Stimulated activated memory B cell treated with anti-CD40 and anti-IgM and Interleukin-4, amounts not matched to agents 10 μg/mL and 1 μg/mL and 100 μg/mL, for 72 hours (primary cell): ENCODE data around the gene PCA3.

ENCODE experiments used
- ATAC-seq: fragments of 150-1000 bp; cut with Tn5 transposase; 2 replicates; pipeline ENCODE4 v1.10.0; 2021
- H3K27ac Mint-ChIP-seq: one replicate; pipeline ENCODE4 v1.8.0; 2022; ENCODE audit warnings: mild to moderate bottlenecking, mixed read lengths
- H3K27me3 Mint-ChIP-seq: one replicate; pipeline ENCODE4 v1.8.0; 2022; ENCODE audit warnings: mixed read lengths
- H3K36me3 Mint-ChIP-seq: one replicate; pipeline ENCODE4 v1.8.0; 2022; ENCODE audit warnings: mixed read lengths
- H3K4me1 Mint-ChIP-seq: one replicate; pipeline ENCODE4 v1.8.0; 2022; ENCODE audit warnings: mixed read lengths
- H3K4me3 Mint-ChIP-seq: one replicate; pipeline ENCODE4 v1.8.0; 2022; ENCODE audit warnings: mild to moderate bottlenecking, moderate library complexity, mixed read lengths
- H3K9me3 Mint-ChIP-seq: one replicate; pipeline ENCODE4 v1.8.0; 2022; ENCODE audit warnings: mixed read lengths

PCA3 gene

DNA sequence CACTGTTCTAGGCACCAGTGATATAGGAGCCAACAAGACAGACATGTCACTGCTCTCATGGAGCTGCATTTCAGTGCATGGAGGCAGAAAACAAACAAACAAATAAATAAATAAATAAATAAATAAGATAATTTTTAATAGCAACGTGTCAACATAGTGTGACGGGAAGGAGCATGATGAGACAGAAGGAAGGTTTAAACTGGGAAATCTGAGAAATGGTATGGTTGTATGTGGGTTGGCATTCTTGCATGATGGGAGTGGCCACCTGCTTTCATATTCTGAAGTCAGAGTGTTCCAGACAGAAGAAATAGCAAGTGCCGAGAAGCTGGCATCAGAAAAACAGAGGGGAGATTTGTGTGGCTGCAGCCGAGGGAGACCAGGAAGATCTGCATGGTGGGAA is at the start of gene PCA3:
Gene PCA3 (plus strand): TSS at position 301 of the 400 bp plus-strand sequence.
- Mint-ChIP-seq H3K4me3 (no peak within 1 kb of the TSS), H3K36me3 (no peaks in the 10 kb centered on the region), H3K27ac (no peak within 1 kb of the TSS), H3K27me3 (peaks cover 12% of the 10 kb centered on the region), H3K4me1 (peaks cover 15% of the 10 kb centered on the region), H3K9me3 (no peaks in the 10 kb centered on the region)
- ATAC-seq = no peak

DNA sequence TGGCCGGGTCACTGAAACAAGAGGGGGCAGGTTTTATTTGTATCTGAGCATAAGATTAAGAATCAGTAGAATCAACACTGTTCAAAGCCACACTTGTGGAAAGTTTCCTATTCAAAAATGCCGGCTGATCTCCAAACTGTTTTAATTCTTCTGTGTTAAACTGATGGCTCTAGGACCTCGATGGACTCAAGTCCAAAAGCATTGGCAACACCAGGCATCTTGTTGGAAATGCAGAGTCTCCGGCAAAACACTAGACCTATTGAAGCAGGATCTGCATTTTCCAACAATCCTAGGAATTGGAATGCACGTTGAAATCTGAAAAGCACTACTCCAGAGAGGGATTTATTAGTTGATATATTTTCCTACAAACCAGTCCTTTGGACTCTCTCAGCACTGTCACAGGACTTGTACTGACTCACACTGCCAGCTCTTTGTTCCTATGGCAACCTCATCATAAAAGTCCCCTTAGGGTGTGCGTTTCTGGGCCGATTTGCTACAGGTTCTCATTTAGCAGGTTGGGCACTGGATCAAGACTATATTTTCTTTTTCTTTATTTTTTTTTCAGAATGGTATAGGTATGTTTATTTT is 48.1 kb upstream of the PCA3 start:
- no peaks in the 10 kb centered on the region for H3K36me3 Mint-ChIP-seq
- H3K4me1 Mint-ChIP-seq = no peaks in the 10 kb centered on the region
- H3K27me3 Mint-ChIP-seq = peaks cover 29% of the 10 kb centered on the region
- H3K27ac Mint-ChIP-seq = no peak overlapping the region
- H3K9me3 Mint-ChIP-seq = no peaks in the 10 kb centered on the region
- ATAC-seq = no peak
- no peak overlapping the region for H3K4me3 Mint-ChIP-seq

DNA sequence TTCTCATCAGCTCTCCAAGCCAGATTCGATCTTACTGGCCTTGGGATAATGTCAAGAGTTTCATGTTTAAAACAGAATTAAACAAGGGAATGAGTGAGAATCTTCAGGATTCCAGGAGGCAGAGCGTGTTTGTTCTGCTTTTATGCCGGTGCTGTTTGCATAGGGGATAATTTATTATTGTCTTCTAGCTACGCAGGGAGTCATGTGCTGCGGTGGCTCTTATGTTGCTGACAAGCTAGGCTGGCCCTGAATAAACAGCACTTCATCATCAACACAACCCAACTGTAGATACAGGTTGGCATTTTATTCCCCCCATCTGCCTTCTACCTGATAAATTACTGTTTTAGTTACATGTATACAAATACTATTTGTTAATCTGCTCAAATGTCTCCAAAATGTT is 47.1 kb upstream of the PCA3 start:
- H3K27me3 Mint-ChIP-seq = peaks cover 29% of the 10 kb centered on the region
- no peak overlapping the region for H3K4me3 Mint-ChIP-seq
- no peaks in the 10 kb centered on the region for H3K36me3 Mint-ChIP-seq
- H3K27ac Mint-ChIP-seq = no peak overlapping the region
- no peak for ATAC-seq
- H3K4me1 Mint-ChIP-seq = no peaks in the 10 kb centered on the region
- no peaks in the 10 kb centered on the region for H3K9me3 Mint-ChIP-seq

DNA sequence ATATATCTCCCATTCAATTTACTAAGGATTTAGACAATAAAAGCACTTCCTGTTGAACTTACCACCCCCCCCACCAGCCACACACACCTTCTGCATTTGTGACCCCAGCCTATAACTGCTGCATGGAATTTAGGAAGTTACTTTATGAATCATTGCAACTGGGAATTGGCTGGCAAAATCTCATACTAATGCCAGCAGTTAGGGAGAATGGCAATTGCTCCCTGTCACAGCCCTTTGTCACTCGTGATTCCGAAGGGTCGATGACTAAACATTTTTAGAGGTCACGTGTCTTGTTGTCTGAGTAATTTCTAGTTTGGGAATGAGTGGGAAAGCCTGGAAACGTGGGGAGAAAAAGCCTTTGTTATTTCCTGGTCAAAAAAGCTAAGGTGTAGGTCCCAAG is 46.6 kb upstream of the PCA3 start:
- H3K27me3 Mint-ChIP-seq = peaks cover 29% of the 10 kb centered on the region
- H3K4me3 Mint-ChIP-seq = no peak overlapping the region
- ATAC-seq = no peak
- no peaks in the 10 kb centered on the region for H3K4me1 Mint-ChIP-seq
- H3K36me3 Mint-ChIP-seq = no peaks in the 10 kb centered on the region
- H3K9me3 Mint-ChIP-seq = no peaks in the 10 kb centered on the region
- H3K27ac Mint-ChIP-seq = no peak overlapping the region

DNA sequence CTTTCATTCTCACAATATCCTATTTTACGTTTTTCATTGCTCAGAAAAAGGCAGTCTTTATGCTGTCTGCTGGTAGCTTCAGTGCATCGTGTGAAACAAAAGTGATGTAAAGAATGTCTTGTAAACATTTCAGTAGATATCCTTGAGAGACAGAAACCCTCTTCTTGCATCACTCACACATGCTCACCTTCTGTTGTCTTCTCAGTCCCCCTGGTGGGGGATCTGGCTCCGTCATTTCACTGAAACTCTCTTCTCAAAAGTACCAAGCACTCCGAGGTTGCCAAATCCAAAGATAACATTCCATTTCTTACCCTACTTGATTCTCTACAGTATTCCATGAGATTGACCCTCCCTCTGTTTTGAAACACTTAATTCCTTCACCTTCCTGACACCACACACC is 46.1 kb upstream of the PCA3 start:
- H3K4me1 Mint-ChIP-seq = no peaks in the 10 kb centered on the region
- H3K36me3 Mint-ChIP-seq = no peaks in the 10 kb centered on the region
- ATAC-seq = no peak
- H3K27me3 Mint-ChIP-seq = peaks cover 29% of the 10 kb centered on the region
- no peak overlapping the region for H3K27ac Mint-ChIP-seq
- H3K9me3 Mint-ChIP-seq = no peaks in the 10 kb centered on the region
- H3K4me3 Mint-ChIP-seq = no peak overlapping the region

DNA sequence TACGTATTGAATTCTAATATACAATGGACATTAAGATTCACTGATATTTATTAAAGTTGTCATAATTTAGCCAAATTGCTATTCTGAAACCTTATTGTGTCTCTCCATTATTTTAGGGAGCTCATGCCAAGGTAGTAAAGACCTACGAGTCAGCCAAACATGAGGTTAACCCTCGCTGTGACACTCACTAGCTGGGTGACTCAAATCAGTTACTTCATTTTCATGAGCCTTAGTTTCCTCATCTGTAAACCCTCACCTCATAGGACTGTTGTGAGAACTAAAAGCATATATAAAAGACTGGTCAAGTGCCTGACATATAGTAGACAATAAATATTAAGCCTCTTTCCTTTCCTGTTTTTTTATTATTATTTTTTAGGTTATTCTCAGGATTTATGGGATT is 44.0 kb upstream of the PCA3 start:
- Mint-ChIP-seq H3K4me3 (no peak overlapping the region), H3K9me3 (no peaks in the 10 kb centered on the region), H3K27me3 (peaks cover 29% of the 10 kb centered on the region), H3K36me3 (no peaks in the 10 kb centered on the region), H3K27ac (no peak overlapping the region), H3K4me1 (no peaks in the 10 kb centered on the region)
- ATAC-seq = no peak

DNA sequence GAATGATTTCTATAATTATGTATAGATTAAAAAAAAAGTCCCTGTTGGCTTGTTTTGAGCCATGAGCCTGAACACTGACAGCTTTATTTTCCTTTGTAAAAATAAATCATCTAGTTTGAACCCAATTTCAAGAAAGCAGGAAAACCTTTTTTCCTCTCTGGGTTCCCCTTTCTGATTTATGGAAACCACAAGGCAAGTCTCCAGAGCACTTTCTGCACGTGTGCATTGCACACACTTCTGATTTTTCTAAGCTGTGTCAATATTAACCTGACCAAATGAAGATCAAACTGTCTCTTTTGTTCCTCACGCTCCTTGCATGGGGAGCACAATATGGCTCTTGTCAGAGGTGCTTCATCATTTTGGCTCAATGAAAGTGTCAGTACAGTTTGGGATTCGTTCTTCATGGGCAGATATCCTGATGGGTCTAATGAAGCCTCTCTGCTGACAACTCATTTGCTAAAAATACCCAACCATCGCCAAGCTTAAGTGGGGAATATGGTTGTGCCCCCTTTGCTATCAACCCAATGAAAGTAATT is 39.2 kb upstream of the PCA3 start:
- peaks cover 17% of the 10 kb centered on the region for H3K27me3 Mint-ChIP-seq
- H3K9me3 Mint-ChIP-seq = no peaks in the 10 kb centered on the region
- ATAC-seq = no peak
- H3K36me3 Mint-ChIP-seq = no peaks in the 10 kb centered on the region
- no peaks in the 10 kb centered on the region for H3K4me1 Mint-ChIP-seq
- H3K27ac Mint-ChIP-seq = no peak overlapping the region
- no peak overlapping the region for H3K4me3 Mint-ChIP-seq

DNA sequence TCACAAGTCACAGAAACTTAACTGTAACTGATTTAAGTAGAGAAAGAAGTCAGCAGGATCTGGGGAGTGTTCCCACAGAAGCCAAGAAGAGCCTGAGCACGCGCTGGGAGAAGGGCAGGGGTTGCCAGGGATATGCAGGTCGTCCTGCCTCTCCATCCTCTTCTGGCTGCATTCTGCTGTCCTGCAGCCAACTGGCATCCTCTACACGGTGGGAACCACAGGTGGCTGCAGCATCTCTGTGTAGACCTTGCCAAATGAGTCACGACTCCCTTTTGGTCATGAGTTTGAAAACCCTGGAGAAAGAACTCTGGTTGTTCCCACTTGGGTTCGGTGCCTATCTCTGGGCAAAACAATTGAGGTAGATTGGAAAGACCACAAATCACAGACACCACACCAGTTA is 38.4 kb upstream of the PCA3 start:
- no peaks in the 10 kb centered on the region for H3K9me3 Mint-ChIP-seq
- peaks cover 17% of the 10 kb centered on the region for H3K27me3 Mint-ChIP-seq
- H3K27ac Mint-ChIP-seq = no peak overlapping the region
- ATAC-seq = no peak
- no peaks in the 10 kb centered on the region for H3K4me1 Mint-ChIP-seq
- no peaks in the 10 kb centered on the region for H3K36me3 Mint-ChIP-seq
- no peak overlapping the region for H3K4me3 Mint-ChIP-seq

DNA sequence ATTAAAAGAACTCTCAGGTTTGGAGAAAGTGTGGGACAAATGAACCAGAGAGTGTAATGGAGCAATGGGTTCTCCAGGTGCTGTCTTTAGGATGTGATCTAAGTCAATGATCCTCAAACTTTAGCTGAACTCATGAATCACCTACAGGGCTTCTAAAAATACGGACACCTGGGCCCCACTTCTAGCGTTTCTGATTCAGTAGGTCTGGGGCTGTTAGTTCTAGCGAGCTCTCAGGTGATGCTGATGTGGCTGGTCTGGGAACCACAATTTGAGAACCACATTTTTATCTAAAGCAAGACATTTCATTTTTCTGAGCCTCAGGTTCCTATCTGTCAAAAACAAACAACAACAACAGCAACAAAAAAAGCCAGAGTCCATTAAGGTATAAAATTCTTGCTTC is 35.1 kb upstream of the PCA3 start:
- no peaks in the 10 kb centered on the region for H3K9me3 Mint-ChIP-seq
- peaks cover 16% of the 10 kb centered on the region for H3K27me3 Mint-ChIP-seq
- H3K4me3 Mint-ChIP-seq = no peak overlapping the region
- ATAC-seq = no peak
- no peak overlapping the region for H3K27ac Mint-ChIP-seq
- no peaks in the 10 kb centered on the region for H3K4me1 Mint-ChIP-seq
- H3K36me3 Mint-ChIP-seq = no peaks in the 10 kb centered on the region

DNA sequence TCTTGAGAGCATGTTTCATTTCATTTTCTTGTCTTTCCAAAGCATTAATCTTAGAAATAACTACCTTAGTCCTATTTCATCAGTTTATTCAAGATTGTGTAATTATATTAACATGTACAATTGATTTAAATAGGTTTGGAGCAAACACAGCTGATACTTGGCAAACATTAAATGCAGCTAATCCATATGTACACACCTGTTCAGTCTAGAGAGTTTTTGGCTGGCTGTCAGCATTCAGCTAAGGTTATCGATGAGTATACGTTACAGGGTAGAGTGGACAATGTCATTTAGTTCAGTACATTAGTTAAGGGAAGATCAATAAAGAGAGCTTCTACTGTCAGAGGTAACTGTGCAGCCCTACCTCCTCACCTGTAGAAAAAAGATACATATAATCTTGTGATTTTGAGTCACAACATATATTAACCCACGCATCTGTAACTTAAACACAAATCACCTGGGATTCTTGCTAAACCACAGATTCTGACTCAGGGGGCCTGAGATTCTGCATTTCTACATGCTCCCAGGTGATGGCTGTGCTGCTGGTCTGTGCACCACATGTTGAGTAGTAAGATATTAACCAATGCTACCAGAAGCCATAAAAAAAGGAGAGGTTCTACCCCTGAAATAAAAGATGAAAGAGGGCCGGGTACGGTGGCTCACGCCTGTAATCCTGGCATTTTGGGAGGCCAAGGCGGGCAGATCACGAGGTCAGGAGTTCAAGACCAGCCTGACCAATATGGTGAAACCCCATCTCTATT is 34.1 kb upstream of the PCA3 start:
- no peaks in the 10 kb centered on the region for H3K36me3 Mint-ChIP-seq
- H3K4me3 Mint-ChIP-seq = no peak overlapping the region
- H3K27me3 Mint-ChIP-seq = peaks cover 16% of the 10 kb centered on the region
- no peaks in the 10 kb centered on the region for H3K9me3 Mint-ChIP-seq
- ATAC-seq = no peak
- no peak overlapping the region for H3K27ac Mint-ChIP-seq
- H3K4me1 Mint-ChIP-seq = no peaks in the 10 kb centered on the region

DNA sequence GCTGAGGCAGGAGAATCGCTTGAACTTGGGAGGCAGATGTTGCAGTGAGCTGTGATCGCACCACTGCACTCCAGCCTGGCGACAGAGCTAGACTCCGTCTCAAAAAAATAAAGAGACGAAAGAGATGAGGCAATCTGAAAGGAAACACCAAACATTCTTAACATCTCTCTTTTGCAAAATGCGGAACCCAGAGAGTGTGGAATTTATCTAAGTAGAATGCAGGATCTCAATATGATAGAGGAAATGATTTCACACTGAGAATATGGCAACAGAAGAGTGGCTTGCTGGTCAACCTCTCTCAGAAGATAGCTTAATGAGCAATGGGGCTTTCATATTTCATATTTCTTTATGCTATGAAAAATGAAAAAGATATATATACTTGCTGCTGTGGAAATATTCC is 33.4 kb upstream of the PCA3 start:
- Mint-ChIP-seq H3K4me3 (no peak overlapping the region), H3K27ac (no peak overlapping the region), H3K27me3 (peaks cover 12% of the 10 kb centered on the region), H3K36me3 (no peaks in the 10 kb centered on the region), H3K9me3 (no peaks in the 10 kb centered on the region), H3K4me1 (no peaks in the 10 kb centered on the region)
- no peak for ATAC-seq

DNA sequence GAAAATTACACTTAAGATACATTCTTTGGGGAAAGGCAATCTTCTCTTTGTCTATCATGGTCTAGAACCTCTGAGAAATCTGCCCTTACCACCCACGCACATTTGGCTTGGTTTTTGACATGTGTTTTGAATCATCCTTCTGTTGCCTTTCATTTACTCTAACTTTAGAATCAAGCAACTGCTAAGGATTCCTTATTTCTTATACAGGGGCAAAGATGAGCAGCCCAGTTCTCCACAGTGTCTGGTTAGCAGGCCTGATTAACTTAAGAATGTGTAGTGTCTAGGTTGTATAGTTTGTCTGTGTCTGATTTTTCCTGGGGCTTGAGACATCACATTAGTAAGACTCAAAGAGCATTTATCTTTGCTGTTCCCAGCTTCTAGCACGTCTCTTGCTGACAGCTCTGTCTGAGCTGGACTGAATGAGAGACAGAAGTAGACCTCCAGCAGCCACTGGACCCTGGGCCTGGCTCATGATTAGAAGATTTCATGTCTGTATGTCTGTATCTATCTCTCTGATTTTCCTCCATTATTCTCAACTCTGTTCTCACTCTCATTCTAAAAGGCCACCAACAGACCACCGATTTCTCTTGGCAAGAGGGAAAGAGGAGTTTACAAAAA is 31.8 kb upstream of the PCA3 start:
- no peak overlapping the region for H3K4me3 Mint-ChIP-seq
- no peak for ATAC-seq
- H3K27ac Mint-ChIP-seq = no peak overlapping the region
- peaks cover 6% of the 10 kb centered on the region for H3K27me3 Mint-ChIP-seq
- H3K4me1 Mint-ChIP-seq = no peaks in the 10 kb centered on the region
- H3K9me3 Mint-ChIP-seq = no peaks in the 10 kb centered on the region
- H3K36me3 Mint-ChIP-seq = no peaks in the 10 kb centered on the region

DNA sequence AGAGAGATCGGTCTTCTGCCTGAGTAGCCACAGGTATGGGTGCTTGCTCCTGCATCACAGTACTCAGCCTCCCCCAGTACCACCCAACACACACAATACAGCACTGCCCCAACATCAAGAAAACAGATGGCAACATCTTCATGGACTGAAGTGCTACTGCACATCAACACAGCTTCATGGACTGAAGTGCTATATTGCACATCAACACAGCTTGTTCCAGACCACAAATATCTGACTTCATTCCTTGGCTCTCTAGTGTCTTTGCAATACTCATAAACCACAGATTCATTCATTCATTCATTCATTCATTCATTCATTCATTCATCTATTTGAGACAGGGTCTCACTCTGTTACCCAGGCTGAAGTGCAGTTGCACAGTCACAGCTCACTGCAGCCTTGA is 31.1 kb upstream of the PCA3 start:
- Mint-ChIP-seq H3K27ac (no peak overlapping the region), H3K4me3 (no peak overlapping the region), H3K27me3 (peaks cover 6% of the 10 kb centered on the region), H3K4me1 (no peaks in the 10 kb centered on the region), H3K36me3 (no peaks in the 10 kb centered on the region), H3K9me3 (no peaks in the 10 kb centered on the region)
- no peak for ATAC-seq

DNA sequence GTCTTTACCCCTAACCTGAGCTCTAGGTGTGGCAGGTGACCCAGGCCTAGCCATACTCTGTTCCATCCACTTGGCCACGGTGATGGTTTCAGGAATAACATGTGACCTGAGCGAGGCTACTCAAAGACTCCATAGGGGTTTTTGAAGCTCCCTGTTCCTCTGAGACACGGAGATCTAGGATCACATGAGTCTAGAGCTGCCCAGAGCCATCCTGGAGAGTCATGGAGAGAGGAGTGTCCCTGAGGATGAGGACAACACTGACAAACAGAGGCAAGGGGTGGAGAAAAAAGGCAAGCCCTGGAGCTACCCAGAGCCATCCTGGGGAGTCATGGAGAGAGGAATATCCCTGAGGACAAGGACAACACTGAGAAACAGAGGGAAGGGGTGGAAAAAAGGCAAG is 29.5 kb upstream of the PCA3 start:
- ATAC-seq = no peak
- no peaks in the 10 kb centered on the region for H3K4me1 Mint-ChIP-seq
- H3K27ac Mint-ChIP-seq = no peak overlapping the region
- no peaks in the 10 kb centered on the region for H3K9me3 Mint-ChIP-seq
- H3K36me3 Mint-ChIP-seq = no peaks in the 10 kb centered on the region
- H3K27me3 Mint-ChIP-seq = peaks cover 6% of the 10 kb centered on the region
- no peak overlapping the region for H3K4me3 Mint-ChIP-seq

DNA sequence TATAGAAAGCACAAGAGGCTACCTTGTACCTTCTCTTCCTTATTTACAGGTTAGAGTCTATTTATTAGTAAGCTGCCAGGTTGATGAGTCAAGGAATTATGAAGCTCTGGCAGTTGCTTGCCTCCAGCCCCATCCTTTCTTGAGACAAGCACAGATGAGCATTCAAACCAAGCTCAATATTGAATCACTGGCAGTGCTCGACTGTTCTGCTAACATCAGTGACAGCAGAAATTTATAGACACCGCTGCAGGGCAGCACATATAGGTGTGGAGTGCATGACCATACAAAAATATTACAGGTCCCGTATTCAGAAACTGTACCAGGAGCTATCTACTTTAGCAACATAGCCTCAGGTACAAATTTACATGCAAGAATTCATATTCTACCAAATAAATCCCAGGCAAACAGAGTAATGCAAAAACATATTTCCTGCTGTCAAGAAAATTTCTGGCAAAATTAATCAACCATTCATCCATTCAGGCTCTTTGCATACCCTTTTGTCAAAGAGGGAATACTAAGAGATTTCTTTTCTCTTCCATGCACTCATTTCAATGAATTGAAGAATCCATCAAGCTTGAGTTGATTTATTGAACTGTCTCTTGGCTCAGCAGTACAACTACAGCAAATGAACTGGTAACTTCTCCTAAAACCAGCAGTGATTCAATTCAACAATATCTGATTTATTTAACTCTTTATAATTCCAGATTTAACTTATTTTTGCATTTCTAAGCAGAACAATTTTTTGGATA is 26.9 kb upstream of the PCA3 start:
- no peak overlapping the region for H3K27ac Mint-ChIP-seq

More for the DNA sequence above, 26.9 kb upstream of the PCA3 start:
- peaks cover 6% of the 10 kb centered on the region for H3K9me3 Mint-ChIP-seq
- ATAC-seq = no peak
- no peaks in the 10 kb centered on the region for H3K27me3 Mint-ChIP-seq
- no peaks in the 10 kb centered on the region for H3K4me1 Mint-ChIP-seq
- H3K4me3 Mint-ChIP-seq = no peak overlapping the region
- peaks cover 2% of the 10 kb centered on the region for H3K36me3 Mint-ChIP-seq
